GM19035 (cell line): ENCODE data around the gene ZPLD1.
A peak's percentile ranks its signal among the peaks of the same experiment; 100 is the strongest.

Experiments used
- ATAC-seq: cut with Tn5 transposase; IDR thresholded peaks from one replicate; pipeline ENCODE4 v1.9.1; 2021; ENCODE audit not compliant: unreplicated experiment

ZPLD1 gene

DNA sequence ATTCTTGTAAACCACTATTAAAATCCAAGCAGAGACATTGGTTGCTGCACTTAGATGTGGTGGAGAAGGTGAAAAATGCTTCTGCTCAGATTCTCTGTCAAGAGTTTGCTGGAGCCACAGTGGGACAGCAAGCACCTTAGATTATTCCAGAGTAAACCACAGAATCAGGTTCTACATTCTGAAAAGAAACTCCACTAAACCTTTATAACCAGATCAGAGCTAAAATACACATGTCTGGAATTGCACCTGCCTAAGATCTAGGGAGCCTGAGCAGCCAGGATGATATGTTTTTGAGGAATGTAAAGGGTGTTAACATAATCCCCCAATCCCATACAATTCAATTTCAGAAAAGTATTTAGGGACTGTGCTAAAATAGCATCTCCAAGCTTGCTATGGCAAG, at the start of gene ZPLD1:
ZPLD1 (plus strand) TSS at position 301 of the 400 bp plus-strand sequence. CDS start 3,473 bp downstream, outside the sequence.
- no peak for ATAC-seq

DNA sequence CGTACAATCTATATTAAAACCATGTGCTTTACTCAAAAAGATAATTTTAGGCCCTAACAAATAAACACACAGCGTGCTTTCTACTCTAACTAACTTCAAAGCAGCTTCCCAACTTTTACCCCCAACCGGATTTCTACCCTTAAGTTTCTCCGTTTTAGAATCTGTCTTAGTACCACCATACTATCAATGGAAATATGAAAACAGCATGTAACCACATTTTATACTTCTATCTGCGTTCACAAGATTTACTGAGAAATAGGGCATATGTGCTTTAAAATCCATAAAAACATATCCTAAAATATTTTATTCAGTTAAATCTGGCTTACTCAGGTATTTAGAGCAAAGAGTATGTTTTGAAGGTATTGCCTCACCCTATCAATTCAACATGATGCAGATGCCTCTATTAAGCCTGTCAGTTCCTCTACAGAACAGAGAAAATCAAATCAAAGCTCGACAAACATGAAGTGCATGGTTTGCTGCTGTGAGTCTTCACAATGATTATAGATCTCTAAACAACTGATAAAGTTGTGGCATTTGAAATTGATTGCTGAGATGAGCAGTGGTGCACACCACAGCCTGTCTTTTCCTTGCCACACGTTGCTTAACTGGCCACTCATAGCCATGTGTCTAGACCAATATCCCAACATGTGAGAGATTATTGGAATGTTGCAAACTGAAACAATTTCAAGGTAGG, 44.5 kb upstream of the ZPLD1 start:
- no peak for ATAC-seq

DNA sequence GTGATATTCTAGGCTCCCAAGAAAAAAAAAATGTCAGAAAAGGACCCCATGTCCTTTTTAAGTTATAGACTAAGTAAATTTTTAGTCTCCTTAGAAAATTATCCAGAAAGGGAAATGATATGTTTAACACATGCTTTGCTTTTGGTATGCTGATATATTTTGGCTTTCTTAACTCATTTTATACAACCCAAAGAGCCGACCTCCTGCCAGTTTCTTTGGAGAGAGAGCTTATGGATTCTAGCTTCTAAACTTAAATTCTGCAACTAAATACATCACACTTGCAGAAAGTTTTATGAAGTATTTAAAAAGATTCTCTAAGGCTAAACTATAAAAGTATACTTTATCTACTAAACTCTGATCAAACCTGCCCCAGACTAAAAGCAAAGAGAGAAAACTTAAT, 43.9 kb upstream of the ZPLD1 start:
- ATAC-seq = no peak

DNA sequence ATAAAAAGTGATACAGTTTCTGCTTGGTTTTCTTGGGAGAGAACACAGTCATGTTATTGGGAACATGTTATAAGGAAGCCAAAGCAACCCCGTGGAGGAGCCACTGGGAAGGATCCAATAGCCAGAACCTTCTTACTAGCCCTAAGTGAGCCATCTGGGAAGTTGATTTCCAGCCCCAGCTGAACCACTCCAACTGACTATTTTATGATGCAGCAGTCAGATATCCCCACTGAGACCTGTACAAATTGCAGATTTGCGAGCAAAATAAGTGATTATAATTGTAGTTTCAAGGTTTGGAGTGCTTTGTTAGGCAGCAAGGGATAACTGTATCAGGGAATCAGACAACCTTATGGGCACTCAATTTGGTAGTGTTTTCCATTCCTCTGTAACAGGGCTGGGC, 43.3 kb upstream of the ZPLD1 start:
- no peak for ATAC-seq

DNA sequence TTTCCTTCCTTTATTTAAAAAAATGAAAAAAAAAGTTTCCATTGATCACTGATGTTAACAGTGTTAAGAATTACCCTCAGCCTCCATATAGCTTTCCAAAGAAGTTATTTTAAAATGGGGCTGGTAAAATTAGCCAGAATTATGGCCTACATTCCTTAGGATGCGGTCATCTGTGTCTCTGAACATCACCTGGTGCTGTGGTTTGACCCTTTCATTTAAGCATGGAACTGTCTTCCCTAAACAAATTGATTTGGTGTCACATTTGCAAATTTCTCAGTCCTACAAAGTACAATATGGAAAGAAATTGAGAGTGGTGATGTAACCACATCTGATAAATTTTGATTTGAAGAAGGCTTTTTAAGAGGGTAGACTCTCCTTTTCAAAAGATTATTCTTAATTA, 40.3 kb upstream of the ZPLD1 start:
- no peak for ATAC-seq

DNA sequence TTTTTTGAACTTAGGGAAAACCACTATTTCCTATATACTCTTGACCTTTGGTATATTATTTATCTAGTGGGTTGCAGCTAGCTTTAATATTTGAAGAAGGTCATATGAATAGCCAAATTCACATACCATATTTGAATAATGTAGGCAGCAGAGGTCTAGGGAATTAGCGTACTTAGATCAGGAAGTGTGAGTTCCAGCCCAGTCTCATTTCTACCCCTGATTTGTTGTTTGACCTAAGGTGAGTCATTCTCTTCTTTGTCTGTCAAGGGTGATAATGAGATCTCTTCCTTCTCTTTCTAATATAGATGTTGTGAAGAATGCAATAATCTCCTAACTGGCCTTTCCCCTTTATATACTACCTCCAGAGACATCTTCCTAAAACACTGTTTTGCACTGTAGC, 36.6 kb upstream of the ZPLD1 start:
- no peak for ATAC-seq

DNA sequence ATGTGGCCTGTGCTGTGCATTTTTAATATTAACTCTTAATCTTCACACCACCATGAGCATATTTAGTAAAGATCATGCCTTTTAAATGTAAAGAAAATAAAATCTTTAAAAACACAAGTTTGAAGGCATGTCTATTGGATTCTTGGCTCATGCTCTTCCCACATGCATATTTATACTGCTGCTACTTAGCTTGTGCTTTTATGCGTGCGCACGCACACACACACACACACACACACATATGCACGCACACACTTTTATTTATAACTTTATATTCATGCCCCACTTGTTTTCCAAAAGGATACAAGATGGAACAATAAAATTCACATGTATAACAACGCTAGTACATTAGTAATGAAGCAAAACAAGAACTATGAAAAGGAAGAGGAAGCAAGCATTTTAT, 36.1 kb upstream of the ZPLD1 start:
- no peak for ATAC-seq

DNA sequence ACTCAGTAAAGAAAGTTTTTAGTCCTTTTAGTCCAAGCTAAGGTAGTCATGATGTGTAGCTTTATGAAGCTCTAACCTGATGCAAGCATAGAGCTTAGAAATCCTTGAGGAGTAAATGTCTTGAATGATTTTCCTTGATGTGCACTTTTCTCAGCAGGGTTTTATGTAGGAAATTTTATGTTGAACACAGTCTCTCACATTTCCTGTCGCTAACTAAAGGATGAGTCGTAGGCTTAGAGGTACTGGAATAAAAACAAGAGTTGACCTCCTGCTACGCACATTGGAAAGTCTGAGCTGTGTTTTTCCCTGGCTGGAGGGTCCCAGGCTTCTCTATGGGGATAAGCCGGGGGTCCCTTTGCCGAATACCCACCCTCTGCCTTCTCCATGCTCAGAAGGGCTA, 34.7 kb upstream of the ZPLD1 start:
- ATAC-seq = no peak

DNA sequence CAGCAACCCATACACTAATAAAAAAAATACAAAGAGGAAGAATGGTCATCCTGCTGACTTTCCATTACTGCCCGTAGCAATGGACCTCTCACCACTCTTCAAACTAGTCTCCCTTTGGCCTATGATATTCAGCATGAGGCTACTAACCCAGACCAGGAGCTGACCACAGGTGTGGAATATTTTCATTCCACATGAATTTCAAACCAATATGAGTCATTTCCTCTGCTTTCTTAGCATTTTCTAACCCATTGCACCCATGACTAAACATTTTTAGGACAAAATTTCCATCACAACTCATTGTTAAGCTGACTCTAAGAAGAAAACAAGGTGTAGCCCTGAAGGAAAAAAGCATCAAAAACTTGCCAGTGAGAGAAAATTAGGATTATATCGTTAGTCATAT, 34.0 kb upstream of the ZPLD1 start:
- ATAC-seq = no peak

DNA sequence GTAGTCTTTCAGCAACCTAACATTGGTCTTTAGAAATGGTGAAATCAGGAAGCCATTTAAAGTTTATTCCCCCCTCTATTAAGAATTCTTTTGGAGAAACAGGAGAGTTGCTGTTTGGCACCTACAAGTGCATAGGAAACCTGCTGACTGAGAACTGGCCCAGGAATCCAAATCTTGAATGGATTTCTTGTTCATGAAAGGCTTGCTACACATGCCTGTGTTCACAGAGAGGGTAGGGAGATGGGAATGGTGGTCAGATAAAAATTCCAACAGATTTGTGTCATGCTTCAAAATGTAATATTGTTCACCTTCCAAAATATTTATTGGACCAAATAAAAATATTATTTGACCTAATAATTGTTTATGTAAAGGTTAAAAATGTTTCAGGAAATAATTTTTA, 24.2 kb upstream of the ZPLD1 start:
- ATAC-seq = no peak

DNA sequence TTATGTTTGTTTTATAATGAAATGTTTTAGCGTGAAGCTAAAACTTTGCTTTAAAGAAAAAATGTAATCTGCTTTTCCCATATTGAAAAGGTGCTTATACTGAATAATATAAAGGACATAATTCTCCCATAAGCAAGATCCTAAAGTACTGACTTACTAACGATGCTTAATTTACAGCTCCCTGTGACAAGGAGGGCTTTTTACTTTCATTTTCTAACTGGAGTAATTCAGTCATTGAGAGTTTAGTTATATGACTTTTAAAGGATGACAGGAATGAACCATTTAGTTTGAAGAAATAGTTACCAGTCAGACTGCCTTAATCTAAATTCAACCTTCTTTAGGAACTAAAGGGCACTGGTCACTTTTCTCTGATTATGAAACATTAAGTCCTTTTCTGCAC, 19.3 kb upstream of the ZPLD1 start:
- peak; percentile 61 for ATAC-seq

DNA sequence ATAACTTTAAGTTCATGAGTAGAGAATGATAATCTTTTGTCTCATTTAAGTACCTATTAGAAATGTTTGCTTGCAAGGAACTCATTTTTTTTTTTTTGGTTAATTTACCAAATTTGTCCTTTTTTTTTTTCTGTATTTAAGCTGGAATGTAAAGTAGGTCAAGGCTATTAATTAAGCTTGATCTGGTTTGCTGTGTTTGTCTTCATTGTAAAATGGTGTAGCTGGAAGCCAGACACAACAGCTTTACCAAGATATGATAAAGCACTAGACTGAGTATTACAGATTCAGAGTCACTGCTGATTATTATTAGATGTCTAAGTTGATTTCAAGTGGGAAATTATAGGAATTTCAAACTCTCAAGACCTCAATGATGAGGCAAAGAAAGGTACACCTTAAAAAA, 15.0 kb upstream of the ZPLD1 start:
- no peak for ATAC-seq

DNA sequence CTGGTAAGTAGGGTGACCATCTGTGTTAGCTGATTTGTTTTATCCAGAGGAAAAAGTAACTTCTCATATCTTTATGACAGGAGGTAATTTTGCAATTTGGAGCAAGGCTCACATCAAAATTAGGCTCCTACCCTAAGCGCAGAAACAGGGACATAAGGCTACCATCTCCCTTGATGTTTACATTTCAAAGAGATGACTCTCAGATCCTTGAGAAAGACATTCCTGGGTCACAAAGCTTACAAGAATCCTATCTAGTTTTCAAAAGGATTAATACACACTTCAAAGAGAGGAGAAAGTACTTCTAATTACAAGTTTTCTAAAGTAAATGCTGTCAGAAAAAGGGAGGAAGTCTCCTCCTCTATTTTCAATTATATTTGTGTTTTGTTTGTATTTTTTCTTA, 7.0 kb downstream of the ZPLD1 start:
- ATAC-seq = no peak

DNA sequence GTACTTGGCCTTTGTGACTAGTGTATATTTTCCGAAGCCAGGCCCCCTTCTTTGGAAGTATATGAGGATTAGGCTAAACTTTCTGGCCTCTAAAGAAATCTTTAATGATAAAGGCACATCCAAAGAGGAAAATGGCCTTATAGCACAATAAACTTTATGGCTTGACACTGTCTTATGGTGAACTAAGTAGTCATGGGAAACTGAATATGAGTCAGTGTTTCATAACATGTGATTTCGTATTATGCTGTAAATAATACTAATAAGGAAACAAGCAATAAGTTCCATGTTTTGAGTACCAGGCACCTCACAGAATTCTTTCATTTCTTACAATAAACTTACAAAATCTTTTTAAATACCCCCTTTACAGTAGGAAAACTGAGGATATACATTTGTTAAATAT, 8.2 kb downstream of the ZPLD1 start:
- ATAC-seq = no peak

DNA sequence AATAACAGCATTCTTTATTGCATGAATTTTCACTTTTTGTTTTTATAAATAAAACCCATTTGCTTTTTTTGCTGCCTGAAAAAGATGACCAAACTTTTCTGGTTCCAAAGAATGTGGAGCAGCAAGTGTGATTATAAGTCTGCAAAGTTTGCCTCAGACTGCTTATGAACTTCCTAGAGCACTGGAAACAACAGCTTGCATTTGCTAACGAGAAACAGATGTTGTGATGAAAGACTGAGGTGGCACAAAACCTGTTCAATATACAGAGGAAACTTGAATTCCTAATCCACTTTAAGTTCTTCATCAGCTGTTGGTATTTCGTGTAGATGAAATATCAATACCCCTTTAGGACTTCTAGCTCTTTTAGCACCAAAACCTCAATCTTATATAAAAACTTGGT, 9.3 kb downstream of the ZPLD1 start:
- ATAC-seq = no peak

DNA sequence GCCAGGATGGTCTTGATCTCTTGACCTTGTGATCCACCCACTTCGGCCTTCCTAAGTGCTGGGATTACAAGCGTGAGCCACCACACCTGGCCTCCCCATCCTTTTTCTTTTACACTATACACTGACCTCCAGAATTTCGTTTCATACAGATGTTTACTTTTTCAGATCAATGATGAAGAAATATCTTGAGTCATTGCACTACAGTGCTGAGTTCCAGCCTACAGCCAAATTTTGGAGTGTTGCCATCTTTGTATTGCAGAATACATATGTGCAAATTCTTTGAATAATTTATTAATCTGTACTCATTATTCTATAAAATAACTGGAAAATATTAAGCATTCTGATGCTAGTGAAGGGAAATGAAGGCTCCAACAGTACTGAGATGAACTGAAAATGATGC, 12.5 kb downstream of the ZPLD1 start:
- no peak for ATAC-seq

DNA sequence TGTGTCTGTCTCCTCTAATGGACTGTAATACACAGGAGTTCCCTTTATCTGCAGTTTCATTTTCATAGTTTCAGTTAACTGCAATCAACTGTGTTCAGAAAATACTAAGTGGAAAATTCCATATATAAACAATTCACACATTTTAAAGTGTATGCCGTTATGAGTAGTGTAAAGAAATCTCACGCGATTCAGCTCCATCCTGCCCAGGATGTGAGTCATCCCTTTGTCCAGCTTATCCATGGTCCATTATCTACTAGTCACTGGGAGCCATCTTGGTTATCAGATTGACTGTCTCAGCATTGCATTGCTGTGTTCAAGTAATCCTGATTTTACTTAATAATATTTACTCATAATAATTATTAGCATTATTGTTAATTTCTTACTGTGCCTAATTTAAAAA, 14.5 kb downstream of the ZPLD1 start:
- ATAC-seq = no peak

DNA sequence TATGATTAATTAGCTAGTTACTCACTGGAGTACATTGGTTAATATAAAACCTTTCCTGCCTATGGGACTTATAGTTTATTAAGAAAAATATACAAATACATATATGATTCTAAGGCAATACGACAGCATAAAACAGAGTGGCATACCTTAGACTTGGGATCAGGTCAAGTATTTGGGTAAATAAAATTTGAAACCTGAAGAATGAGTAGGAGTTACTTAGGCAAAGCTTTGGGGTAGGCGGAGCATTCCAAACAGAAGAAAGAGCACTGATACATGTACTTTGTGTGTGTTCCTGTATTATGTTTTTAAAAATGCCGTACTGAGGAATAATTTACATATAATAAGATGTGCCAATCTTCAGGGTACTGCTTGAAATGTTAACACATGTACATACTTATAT, 15.1 kb downstream of the ZPLD1 start:
- ATAC-seq = no peak

DNA sequence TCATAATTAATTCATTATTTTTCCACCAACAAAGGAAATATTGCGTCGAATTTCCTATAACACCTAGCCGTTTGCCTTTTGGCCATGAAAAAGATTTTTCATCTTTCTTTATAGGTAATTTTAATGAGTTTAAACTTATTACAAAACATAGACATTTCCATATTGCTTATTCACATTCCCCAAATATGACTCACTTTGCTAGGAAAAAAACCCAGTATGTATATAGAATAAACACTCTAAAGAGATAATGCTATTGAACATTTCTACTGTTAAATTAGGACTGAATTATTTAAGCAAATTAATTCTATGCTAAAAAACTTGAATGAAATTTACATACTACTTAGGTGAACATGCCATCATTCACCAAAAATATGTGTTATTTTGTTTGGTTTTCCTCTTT, 16.2 kb downstream of the ZPLD1 start:
- ATAC-seq = no peak

DNA sequence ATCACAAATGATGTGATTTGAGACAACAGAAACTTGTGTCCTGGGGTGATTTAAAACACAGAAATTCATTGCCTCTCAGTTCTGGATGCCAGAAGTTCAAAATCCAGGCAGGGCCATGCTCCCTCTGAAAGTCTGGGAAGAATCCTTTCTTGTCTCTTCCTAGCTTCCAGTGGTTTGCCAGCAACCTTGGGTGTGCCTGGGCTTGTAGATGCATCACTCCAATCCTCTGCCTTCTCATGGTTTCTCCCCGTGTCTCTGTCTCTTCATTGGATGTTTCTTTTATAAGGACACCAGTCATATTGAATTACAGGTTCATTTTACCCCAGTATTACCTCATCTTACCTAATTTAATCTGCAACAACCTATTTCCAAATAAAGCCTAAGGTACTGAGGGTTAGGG, 16.7 kb downstream of the ZPLD1 start:
- ATAC-seq = no peak

DNA sequence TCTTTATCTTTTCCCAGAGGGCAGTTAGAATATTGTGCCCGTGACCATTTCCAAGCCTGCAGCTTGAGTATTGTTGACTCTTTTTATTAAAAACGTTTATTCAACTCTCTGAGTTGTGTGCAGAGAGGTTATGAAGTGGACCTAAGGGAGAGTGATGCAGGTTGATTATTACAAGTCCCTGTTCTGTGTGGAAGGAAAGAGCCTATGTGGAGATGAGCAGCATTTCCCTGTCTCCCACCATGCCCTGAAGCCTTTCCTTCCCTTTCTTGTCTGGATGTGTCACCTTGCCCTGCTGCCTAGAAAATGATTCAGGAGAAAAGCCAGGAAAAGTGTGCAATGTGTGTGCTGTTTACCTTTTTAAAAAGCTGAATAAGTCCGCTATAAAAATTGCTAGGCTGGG, 19.4 kb downstream of the ZPLD1 start:
- no peak for ATAC-seq

DNA sequence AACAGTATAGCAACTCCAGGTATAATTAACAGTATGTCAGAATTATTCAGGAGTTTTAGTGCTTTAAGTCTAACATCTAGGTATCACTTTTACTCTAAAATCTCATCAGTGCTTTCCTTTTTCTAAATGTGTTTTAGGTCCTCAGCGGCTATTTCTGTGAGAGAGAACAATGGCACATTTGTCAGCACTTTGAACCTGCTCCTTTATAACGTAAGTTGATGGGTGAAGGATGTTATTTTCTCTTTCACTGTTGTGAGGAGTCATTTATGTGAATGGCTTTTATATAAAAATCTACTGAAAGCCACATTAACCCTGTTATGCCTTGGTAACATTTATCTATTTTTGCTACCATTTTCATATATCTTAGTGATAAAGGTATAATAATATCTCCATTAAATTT, 22.8 kb downstream of the ZPLD1 start:
- ATAC-seq = no peak

DNA sequence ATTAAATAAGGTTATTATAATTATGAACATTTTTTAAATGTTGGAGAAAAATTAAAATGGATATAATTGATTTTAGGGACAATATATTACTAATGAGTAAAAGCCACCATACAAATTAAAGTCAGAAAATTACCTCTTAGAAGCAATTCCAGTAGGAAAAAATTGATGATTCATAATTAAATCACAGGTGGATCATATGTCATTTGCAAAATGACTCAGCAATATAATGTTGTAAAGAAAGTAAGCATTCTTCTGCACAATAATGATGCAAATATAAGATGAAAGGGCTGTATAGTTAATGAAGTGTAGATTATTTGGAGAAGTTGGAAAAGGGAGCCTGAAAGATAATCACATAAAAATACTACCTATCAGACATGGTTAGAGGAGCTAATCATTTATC, 25.8 kb downstream of the ZPLD1 start:
- ATAC-seq = no peak

DNA sequence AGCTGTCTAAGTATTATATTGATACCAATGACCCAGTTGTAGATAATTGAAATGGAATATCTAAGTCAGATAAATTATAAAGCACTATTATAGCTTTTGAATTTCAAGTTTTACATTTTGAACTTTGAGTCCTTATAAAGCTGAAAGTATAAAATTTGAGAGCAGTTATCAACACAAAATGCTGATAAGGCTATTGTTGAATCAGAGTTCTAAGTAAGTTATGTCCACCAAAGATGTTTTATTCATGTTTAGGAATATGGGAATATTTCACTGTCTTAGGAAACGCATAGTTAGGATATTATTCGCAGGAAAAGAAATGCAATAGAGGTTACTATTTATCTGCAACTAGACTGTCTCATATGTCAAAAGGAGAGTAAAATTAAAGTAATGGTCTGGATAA, 29.4 kb downstream of the ZPLD1 start:
- ATAC-seq = no peak
